Colonic mucosa (tissue), 4 donors: ENCODE data around the gene MACROD2. TPM values are rescaled to one million over a fixed set of nuclear protein-coding genes. Genes with fewer than 3 reads are reported as not detected.

Source experiments
- DNase-seq: peaks from one replicate; pipeline ENCODE4 v3.0.0-alpha.2; 2020
- H3K27ac ChIP-seq: fragments of 200-600 bp; one replicate; pipeline ENCODE4 v1.8.0; 2021
- H3K27me3 ChIP-seq: fragments of 200-600 bp; one replicate; pipeline ENCODE4 v1.8.0; 2021
- H3K36me3 ChIP-seq: fragments of 200-600 bp; one replicate; pipeline ENCODE4 v1.8.0; 2021
- H3K4me1 ChIP-seq: fragments of 200-600 bp; one replicate; pipeline ENCODE4 v1.8.0; 2021; ENCODE audit warnings: mild to moderate bottlenecking
- H3K4me3 ChIP-seq: fragments of 200-600 bp; one replicate; pipeline ENCODE4 v1.8.0; 2021
- H3K9ac ChIP-seq, 2 donors: one replicate each; pipeline ENCODE4 v1.7.0; 2013; ENCODE audit warnings: control low read depth in 2 of 2, low read depth in 2 of 2, low read length in 2 of 2
- H3K9me3 ChIP-seq: fragments of 200-600 bp; one replicate; pipeline ENCODE4 v1.8.0; 2021
- CTCF ChIP-seq: fragments of 200-600 bp; IDR thresholded peaks from one replicate; pipeline ENCODE4 v1.8.0; 2022; ENCODE audit warnings: antibody characterized with exemption, mild to moderate bottlenecking
- intact Hi-C: fragments of 100-400 bp; cut with DNase I; formaldehyde crosslinking; loops from one replicate; pipeline ENCODE4 v1.14.1; 2022
- total RNA-seq, 2 donors: library from RNA; stranded (reverse); fragmentation: NEBNext Ultra II Directional in 1 of 2; extraction: Animal tissue kit (Norgen Biotek cat#: 25700) in 1 of 2; gene quantifications; one replicate each; pipeline ENCODE4 v1.2.1, GENCODE V29; 2021
- donor health status: healthy.
- donor health status: DM: no; HTN: no; CAD: no.
- donor health status: DM: no; HTN: no; CAD: no.

Gene MACROD2
- total RNA-seq, 2 donors from 2014 or later, result 3.2 to 3.3 TPM

DNA sequence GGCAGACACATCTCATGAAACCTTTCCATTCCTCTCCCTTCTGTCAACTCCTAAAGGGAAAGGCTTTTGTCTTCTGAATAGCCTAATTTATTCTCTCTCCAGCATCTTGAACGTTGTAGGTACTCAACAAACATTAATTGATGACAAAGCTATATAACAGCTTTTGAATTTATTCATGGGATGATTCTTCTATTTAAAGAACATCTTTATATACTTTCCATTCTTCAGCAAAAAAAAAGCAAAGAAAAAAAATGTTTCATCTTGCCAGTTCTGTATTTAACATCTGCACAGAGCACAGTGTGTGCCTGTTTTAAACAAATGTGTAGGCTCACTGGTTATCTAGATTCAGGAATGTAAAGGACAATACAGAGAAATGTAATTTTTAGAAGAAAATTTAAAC, 1929.2 kb downstream of the MACROD2 start:
- no peaks in the 10 kb centered on the region for H3K36me3 ChIP-seq
- no peaks in the 10 kb centered on the region for H3K4me1 ChIP-seq
- DNase-seq, result no peak
- H3K27me3 ChIP-seq, result no peaks in the 10 kb centered on the region
- no peak overlapping the region for H3K27ac ChIP-seq
- no peak overlapping the region for H3K9ac ChIP-seq
- intact Hi-C loops, result no loop called here
- no peak overlapping the region for H3K4me3 ChIP-seq
- H3K9me3 ChIP-seq, result no peaks in the 10 kb centered on the region
- no peak for TF ChIP-seq CTCF

- no peak for TF ChIP-seq CTCF
- H3K4me3 ChIP-seq, result no peak overlapping the region
These were observed 1930.1 kb downstream of the MACROD2 start for GRCh38 chr20:15925376-15925775.

DNA sequence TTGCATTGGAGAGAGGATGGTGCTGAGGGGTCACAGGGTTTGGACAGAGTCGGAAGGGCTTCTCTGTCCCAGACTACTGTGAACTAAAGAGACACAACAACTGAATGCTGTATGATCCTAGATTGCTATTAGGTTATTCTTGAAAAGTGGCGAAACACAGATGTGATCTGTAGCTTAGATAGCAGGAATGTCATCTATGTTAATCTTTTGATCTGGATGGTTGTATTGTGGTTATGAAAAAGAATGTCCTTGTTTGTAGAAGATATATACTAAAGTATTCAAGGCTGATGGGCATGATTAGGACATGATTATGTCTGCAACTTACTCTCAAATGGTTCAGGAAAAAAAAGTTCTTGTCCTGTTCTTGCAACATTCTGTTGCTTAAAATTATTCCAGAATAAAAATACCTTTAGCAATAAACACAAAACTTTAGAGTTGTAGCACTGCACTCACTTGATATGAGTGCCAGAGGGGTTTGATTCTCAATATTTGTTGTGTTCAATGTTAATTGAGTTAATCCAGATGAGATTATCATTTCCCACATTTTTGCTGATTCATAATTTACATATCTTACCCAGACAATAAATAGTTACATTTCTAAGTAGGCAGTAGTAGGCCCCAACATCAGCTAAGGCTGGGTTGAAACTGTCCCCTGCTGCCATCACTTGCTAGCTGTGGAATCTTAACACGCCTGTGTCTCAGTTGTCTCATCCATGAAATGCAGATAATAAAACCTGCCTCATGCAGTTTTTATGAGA, 1932.8 kb downstream of the MACROD2 start:
- no peak for TF ChIP-seq CTCF
- intact Hi-C loops, result no loop called here
- Histone ChIP-seq H3K27me3 (no peaks in the 10 kb centered on the region), H3K36me3 (no peaks in the 10 kb centered on the region), H3K4me1 (no peaks in the 10 kb centered on the region), H3K9me3 (no peaks in the 10 kb centered on the region), H3K27ac (no peak overlapping the region), H3K9ac (no peak overlapping the region), H3K4me3 (no peak overlapping the region)
- no peak for DNase-seq

More at GRCh38 chr20:15925376-15925775, 1930.1 kb downstream of the MACROD2 start:
- no peak overlapping the region for H3K9ac ChIP-seq
- no peak for DNase-seq
- no peaks in the 10 kb centered on the region for H3K36me3 ChIP-seq
- no peak overlapping the region for H3K27ac ChIP-seq
- no peaks in the 10 kb centered on the region for H3K9me3 ChIP-seq
- H3K27me3 ChIP-seq, result no peaks in the 10 kb centered on the region
- intact Hi-C loops, result no loop called here
- H3K4me1 ChIP-seq, result no peaks in the 10 kb centered on the region

DNA sequence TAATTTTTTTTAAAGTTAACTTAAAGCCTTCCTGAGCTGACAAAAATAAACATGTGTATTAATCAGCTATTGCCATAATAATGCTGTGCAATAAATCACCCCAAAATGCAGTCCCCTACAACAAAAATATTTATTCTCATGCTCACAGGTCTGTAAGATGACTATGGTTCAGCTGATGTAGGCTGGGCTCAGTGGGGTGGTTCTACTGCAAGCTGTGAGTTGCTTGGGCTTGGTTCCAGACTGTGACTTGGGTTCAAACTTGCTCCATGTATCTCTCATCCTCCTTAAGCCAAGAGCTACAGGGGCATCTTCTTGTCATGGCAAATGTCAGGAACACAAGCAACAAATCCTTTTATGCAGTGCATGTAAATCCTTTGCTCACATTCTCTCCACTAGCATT, 1933.6 kb downstream of the MACROD2 start:
- intact Hi-C loops, result no loop called here
- DNase-seq, result no peak
- no peak for TF ChIP-seq CTCF

DNA sequence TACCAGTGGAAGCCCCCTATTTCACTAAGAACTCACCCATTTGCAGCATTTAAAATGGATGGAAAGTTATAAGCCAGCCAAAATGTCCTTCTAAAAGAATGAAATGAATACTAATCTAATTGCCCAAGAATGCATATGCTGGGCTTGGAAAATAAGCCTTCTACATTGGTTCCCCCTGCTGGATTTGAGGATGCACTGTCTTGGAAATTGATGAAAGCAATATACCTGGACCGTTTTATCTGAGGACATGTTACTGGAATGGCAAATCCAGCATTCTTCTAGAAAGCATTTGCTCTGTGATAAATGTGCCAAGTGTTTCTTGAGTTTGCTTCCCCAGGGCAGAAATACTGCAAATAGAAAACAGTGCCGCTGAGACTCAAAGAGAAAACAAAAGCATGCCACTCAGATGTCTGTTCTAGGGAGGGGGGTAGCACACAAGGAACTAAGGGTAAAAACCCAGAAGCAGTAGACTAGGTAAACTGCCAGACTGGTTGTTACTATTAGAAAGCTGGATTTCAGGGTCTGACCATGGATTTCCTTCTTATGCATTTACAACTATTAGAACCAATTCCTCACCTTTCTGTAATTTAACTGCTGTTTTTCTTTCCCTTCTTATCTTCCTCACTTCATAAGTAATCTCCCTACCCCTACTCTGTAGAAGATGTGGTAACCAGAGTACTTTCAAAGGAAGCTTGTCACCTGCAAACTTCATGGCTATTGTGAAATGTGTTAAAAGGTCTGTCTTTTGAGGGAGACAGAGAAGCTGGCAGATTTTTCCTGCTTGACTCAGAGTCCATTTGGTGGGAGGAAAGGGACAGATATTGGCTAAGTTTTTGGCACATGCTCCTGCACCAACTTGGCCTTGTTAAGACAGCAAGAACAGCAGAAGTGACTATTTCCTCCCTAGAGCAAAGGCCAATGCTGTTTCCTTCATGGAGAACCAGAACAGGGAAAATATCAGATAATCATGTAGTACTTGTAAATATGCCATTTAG, 1935.3 kb downstream of the MACROD2 start:
- Histone ChIP-seq H3K4me3 (no peak overlapping the region), H3K27me3 (no peaks in the 10 kb centered on the region), H3K9ac (no peak overlapping the region), H3K9me3 (no peaks in the 10 kb centered on the region), H3K27ac (no peak overlapping the region), H3K36me3 (no peaks in the 10 kb centered on the region), H3K4me1 (no peaks in the 10 kb centered on the region)
- intact Hi-C loops, result no loop called here
- TF ChIP-seq CTCF, result no peak
- no peak for DNase-seq

More for the DNA sequence above, 1933.6 kb downstream of the MACROD2 start:
- Histone ChIP-seq H3K9me3 (no peaks in the 10 kb centered on the region), H3K27ac (no peak overlapping the region), H3K9ac (no peak overlapping the region), H3K27me3 (no peaks in the 10 kb centered on the region), H3K4me3 (no peak overlapping the region), H3K36me3 (no peaks in the 10 kb centered on the region), H3K4me1 (no peaks in the 10 kb centered on the region)
